Panc1 (cell line): ENCODE measurements around the gene FUCA2.

ENCODE experiments used
- POLR2AphosphoS5 ChIP-seq: IDR thresholded peaks from 2 replicates; pipeline ENCODE4 v1.6.1; 2012; ENCODE audit warnings: mild to moderate bottlenecking, low read depth, low read length, moderate library complexity
- SIN3A ChIP-seq: IDR thresholded peaks from 2 replicates; pipeline ENCODE4 v1.6.1; 2012; ENCODE audit warnings: low read depth, mild to moderate bottlenecking, low read length, moderate library complexity, borderline replicate concordance; ENCODE audit not compliant: insufficient read depth
- TCF7L2 ChIP-seq: IDR thresholded peaks from 2 replicates; pipeline ENCODE4 v1.6.1; 2011; ENCODE audit warnings: mild to moderate bottlenecking, low read depth, low read length, inconsistent platforms
- TF ChIP-seq, protein P1 (sequence below): fragments of 450-650 bp; IDR thresholded peaks from 2 replicates; pipeline ENCODE4 v1.5.1; 2017; ENCODE audit warnings: mild to moderate bottlenecking
- TF ChIP-seq, protein P2 (sequence below), 2 experiments: IDR thresholded peaks; 2 replicates each; pipeline ENCODE4 v1.6.1; 2011 to 2012; ENCODE audit warnings: low read depth in 2 of 2, control low read depth in 1 of 2, low read length in 1 of 2, mild to moderate bottlenecking in 1 of 2, moderate library complexity in 1 of 2; ENCODE audit not compliant: insufficient read depth in 1 of 2

DNA sequence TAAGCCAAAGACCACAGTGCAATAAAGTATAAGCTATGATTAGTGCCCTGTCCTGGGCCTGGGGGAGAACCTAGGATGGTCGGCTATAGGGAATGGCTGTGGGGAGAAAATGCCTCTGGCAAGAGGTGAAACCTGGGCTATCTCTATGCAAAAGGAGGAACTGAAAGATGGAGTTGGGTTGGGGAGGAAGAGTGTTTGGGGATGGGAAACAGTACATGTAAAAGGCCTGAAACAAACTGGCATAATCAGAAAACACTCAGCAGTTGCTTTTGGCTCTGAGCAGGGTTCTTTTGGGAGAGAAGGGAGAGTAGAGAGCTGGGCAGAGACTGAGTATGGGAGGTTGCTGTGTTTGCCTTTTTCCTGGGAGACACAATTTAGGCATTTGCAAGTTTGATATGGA lies 31.9 kb upstream of the FUCA2 start:
- TF ChIP-seq, protein P1, sequence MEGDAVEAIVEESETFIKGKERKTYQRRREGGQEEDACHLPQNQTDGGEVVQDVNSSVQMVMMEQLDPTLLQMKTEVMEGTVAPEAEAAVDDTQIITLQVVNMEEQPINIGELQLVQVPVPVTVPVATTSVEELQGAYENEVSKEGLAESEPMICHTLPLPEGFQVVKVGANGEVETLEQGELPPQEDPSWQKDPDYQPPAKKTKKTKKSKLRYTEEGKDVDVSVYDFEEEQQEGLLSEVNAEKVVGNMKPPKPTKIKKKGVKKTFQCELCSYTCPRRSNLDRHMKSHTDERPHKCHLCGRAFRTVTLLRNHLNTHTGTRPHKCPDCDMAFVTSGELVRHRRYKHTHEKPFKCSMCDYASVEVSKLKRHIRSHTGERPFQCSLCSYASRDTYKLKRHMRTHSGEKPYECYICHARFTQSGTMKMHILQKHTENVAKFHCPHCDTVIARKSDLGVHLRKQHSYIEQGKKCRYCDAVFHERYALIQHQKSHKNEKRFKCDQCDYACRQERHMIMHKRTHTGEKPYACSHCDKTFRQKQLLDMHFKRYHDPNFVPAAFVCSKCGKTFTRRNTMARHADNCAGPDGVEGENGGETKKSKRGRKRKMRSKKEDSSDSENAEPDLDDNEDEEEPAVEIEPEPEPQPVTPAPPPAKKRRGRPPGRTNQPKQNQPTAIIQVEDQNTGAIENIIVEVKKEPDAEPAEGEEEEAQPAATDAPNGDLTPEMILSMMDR = no peak
- TF ChIP-seq POLR2AphosphoS5 = no peak
- no peak for TF ChIP-seq SIN3A
- TF ChIP-seq, protein P2, sequence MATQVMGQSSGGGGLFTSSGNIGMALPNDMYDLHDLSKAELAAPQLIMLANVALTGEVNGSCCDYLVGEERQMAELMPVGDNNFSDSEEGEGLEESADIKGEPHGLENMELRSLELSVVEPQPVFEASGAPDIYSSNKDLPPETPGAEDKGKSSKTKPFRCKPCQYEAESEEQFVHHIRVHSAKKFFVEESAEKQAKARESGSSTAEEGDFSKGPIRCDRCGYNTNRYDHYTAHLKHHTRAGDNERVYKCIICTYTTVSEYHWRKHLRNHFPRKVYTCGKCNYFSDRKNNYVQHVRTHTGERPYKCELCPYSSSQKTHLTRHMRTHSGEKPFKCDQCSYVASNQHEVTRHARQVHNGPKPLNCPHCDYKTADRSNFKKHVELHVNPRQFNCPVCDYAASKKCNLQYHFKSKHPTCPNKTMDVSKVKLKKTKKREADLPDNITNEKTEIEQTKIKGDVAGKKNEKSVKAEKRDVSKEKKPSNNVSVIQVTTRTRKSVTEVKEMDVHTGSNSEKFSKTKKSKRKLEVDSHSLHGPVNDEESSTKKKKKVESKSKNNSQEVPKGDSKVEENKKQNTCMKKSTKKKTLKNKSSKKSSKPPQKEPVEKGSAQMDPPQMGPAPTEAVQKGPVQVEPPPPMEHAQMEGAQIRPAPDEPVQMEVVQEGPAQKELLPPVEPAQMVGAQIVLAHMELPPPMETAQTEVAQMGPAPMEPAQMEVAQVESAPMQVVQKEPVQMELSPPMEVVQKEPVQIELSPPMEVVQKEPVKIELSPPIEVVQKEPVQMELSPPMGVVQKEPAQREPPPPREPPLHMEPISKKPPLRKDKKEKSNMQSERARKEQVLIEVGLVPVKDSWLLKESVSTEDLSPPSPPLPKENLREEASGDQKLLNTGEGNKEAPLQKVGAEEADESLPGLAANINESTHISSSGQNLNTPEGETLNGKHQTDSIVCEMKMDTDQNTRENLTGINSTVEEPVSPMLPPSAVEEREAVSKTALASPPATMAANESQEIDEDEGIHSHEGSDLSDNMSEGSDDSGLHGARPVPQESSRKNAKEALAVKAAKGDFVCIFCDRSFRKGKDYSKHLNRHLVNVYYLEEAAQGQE (IDR thresholded peaks at IDR 0.05; ENCODE audit: insufficient read depth in 1 of 2, low read depth in 2 of 2, low read length in 1 of 2) = no peak
- no peak for TF ChIP-seq TCF7L2
